ENCODE results near the gene MSH3. TPM values are rescaled to one million over a fixed set of nuclear protein-coding genes. Genes with fewer than 3 reads are reported as not detected.

Gene MSH3
- total RNA-seq, 4 donors from 2014 or later: 17.5 to 24.4 (median 21.2) TPM

DNA sequence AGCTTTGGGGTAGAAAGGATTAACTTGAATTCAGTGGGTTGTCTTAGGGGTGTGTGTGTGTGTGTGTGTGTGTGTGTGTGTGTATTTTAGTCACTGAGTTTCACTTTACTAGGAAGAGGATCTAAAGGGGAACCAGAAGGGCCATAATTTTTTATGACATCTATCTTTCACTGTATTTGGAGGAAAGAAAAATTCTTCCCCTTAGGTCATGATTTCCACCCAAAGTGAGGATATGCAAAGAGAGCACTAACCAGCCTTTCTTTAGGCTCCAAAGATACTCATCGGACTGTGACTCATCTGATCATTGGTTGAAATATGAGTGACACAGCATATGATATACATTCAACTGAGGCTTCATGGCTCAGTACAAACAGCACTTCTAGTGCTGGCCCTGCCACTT, 230.5 kb downstream of the MSH3 start:
- TF ChIP-seq, protein P1, sequence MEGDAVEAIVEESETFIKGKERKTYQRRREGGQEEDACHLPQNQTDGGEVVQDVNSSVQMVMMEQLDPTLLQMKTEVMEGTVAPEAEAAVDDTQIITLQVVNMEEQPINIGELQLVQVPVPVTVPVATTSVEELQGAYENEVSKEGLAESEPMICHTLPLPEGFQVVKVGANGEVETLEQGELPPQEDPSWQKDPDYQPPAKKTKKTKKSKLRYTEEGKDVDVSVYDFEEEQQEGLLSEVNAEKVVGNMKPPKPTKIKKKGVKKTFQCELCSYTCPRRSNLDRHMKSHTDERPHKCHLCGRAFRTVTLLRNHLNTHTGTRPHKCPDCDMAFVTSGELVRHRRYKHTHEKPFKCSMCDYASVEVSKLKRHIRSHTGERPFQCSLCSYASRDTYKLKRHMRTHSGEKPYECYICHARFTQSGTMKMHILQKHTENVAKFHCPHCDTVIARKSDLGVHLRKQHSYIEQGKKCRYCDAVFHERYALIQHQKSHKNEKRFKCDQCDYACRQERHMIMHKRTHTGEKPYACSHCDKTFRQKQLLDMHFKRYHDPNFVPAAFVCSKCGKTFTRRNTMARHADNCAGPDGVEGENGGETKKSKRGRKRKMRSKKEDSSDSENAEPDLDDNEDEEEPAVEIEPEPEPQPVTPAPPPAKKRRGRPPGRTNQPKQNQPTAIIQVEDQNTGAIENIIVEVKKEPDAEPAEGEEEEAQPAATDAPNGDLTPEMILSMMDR (IDR thresholded peaks at IDR 0.05; ENCODE audit: low read depth): no peak

- TF ChIP-seq, protein P1 (IDR thresholded peaks at IDR 0.05; ENCODE audit: low read depth): no peak
These were observed 231.0 kb downstream of the MSH3 start for GRCh38 chr5:80885396-80886000.

DNA sequence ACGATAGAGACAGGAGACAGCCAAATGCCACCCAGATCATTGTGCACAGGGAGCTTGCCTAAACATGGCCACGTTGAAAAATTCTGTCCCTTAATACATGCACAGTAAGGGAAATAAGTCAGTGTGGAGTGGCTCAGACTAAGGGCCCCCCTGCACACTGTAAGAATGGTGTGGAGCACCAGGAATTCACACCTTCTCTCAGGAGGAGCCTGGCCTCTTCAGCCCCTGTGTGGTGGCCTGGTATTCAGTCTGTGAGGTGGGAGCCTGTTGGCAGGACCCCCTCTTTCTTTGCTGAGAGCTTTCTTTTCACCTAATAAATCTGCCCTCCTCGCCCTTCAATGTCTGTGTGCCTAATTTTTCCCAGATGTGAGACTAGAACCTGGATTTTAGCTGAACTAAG, 239.6 kb downstream of the MSH3 start:
- TF ChIP-seq, protein P1 (IDR thresholded peaks at IDR 0.05; ENCODE audit: low read depth): no peak

DNA sequence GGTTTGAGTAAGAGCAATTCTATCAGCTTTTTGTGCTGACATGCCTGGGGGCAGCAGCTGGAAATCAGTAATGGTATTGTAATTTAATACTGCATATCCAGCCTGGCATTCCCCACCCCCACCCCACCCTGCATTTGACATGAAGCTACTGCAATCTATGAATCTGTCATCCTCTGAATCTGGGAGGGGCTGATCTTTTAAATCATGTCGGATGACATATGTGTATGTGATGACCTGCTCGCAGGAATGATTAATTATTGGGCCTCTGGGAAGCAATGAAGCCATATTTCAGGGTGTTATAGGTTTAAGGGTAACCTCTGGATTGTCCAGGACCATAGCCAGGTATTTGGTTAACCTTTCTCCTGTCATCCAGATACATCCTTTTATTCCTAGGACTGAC, 241.1 kb downstream of the MSH3 start:
- TF ChIP-seq, protein P1 (IDR thresholded peaks at IDR 0.05; ENCODE audit: low read depth): no peak

DNA sequence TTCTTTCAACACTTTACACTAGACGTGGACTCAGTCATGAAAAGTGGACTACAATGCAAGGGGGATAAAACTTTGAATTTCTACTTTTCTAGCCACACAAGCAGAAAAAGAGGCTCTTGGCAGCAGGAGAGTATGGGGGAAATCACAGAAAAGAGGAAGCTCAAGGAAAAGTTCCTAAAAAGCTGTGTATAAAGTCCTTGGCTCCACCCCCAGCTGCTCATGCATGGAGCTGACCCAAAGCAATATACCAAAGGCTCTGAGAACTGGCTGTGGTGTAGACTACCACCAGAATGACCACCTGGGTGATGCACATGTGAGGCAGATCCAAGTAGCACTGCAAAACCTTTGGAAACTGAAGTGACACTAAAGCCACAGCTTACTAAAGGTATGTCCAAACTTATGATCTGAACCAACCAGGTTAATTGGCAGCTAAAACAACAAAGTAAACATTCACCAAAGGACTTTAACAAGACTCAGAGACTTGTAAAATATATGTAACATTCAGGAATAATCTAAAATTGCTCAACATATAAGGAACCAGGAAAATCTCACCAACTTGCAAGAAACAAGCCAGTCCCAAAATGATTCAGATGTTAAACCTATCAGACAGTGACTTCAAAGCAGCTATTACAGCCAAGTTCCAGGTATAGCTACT, 250.2 kb downstream of the MSH3 start:
- TF ChIP-seq, protein P1 (IDR thresholded peaks at IDR 0.05; ENCODE audit: low read depth): no peak

- TF ChIP-seq, protein P1 (IDR thresholded peaks at IDR 0.05; ENCODE audit: low read depth): no peak
These were observed 251.0 kb downstream of the MSH3 start for GRCh38 chr5:80905405-80905804.

- TF ChIP-seq, protein P1 (IDR thresholded peaks at IDR 0.05; ENCODE audit: low read depth): no peak
These were observed 258.0 kb downstream of the MSH3 start for GRCh38 chr5:80912479-80912878.
